HepG2 (cell line): ENCODE data around the gene CSNK1D. TPM values are rescaled to one million over a fixed set of nuclear protein-coding genes. Genes with fewer than 3 reads are reported as not detected.

Experiments
- AGO2 ChIP-seq: fragments of 200-400 bp; formaldehyde crosslinking; optimal IDR thresholded peaks from 2 replicates; pipeline ENCODE3; 2017; ENCODE audit warnings: mild to moderate bottlenecking, low read depth, low read length, moderate library complexity
- AKAP8 ChIP-seq: sonication (generic); formaldehyde crosslinking; IDR thresholded peaks from 2 replicates; pipeline ENCODE4 v1.5.1; 2020; ENCODE audit warnings: mild to moderate bottlenecking, missing genetic modification reagents
- ARID3A ChIP-seq: IDR thresholded peaks from 2 replicates; pipeline ENCODE4 v1.6.1; 2012; ENCODE audit warnings: low read depth, low read length, improper control_type of control experiment
- CENPX ChIP-seq: sonication (generic); formaldehyde crosslinking; IDR thresholded peaks from 2 replicates; pipeline ENCODE4 v1.9.0; 2021; ENCODE audit warnings: mild to moderate bottlenecking, missing genetic modification reagents, moderate library complexity
- E2F5 ChIP-seq: sonication (generic); formaldehyde crosslinking; conservative IDR thresholded peaks from 2 replicates; pipeline ENCODE4 v1.4.0; 2020; ENCODE audit warnings: missing genetic modification reagents
- PCBP1 ChIP-seq: fragments of 200-400 bp; formaldehyde crosslinking; IDR thresholded peaks from 2 replicates; pipeline ENCODE4 v1.6.1; 2017; ENCODE audit warnings: mild to moderate bottlenecking, low read depth, low read length, borderline replicate concordance
- RELA ChIP-seq: sonication (generic); formaldehyde crosslinking; IDR thresholded peaks from 2 replicates; pipeline ENCODE4 v1.4.0; 2020; ENCODE audit warnings: missing genetic modification reagents
- TAF1 ChIP-seq: sonication (generic); formaldehyde crosslinking; IDR thresholded peaks from 2 replicates; pipeline ENCODE4 v1.4.0; 2020; ENCODE audit warnings: missing genetic modification reagents
- ZBED4 ChIP-seq: sonication (generic); formaldehyde crosslinking; IDR thresholded peaks from 2 replicates; pipeline ENCODE4 v1.4.0; 2020; ENCODE audit warnings: missing genetic modification reagents, borderline replicate concordance
- ZNF124 ChIP-seq: sonication (generic); formaldehyde crosslinking; IDR thresholded peaks from 2 replicates; pipeline ENCODE4 v1.4.0; 2020; ENCODE audit warnings: missing genetic modification reagents
- ZNF335 ChIP-seq: sonication (generic); formaldehyde crosslinking; IDR thresholded peaks from 2 replicates; pipeline ENCODE4 v1.4.0; 2020; ENCODE audit warnings: missing genetic modification reagents
- ZNF563 ChIP-seq: sonication (generic); formaldehyde crosslinking; IDR thresholded peaks from 2 replicates; pipeline ENCODE4 v1.8.0; 2022; ENCODE audit warnings: mild to moderate bottlenecking, moderate library complexity, missing genetic modification reagents
- ZNF646 ChIP-seq: sonication (generic); formaldehyde crosslinking; IDR thresholded peaks from 2 replicates; pipeline ENCODE4 v1.9.0; 2021; ENCODE audit warnings: mild to moderate bottlenecking, missing genetic modification reagents
- ZNF749 ChIP-seq: sonication (generic); formaldehyde crosslinking; IDR thresholded peaks from 2 replicates; pipeline ENCODE4 v1.8.0; 2022; ENCODE audit warnings: mild to moderate bottlenecking, missing genetic modification reagents, moderate library complexity, borderline replicate concordance
- ZNF773 ChIP-seq: sonication (generic); formaldehyde crosslinking; IDR thresholded peaks from 2 replicates; pipeline ENCODE4 v1.4.0; 2020; ENCODE audit warnings: missing genetic modification reagents, borderline replicate concordance
- polyA plus RNA-seq, 8 experiments: library from polyadenylated mRNA; depleted of rRNA in 3 of 8; stranded (reverse) in 7 of 8; unstranded in 1 of 8; fragments of >200 nt; fragmentation: Illumina TruSeq in 4 of 8; extraction: Trizol in 4 of 8; gene quantifications; 2 replicates each; pipeline versions ENCODE4 v1.2.1 to v1.2.3, GENCODE V29; 2011 to 2016; ENCODE audit warnings: low read depth in 4 of 8, missing spikeins in 1 of 8, mixed read lengths in 1 of 8; ENCODE audit not compliant: insufficient read depth in 1 of 8
- total RNA-seq, 5 experiments: library from RNA; depleted of rRNA; stranded (reverse); fragments of >200 nt; fragmentation: Illumina TruSeq; extraction: Trizol; gene quantifications; 2 replicates each; pipeline ENCODE4 v1.2.3, GENCODE V29; 2016; ENCODE audit warnings: low read depth in 1 of 5

The CSNK1D gene
- total and polyA plus RNA-seq, 2 of the 13 experiments (the other 11 are each of a cell fraction or from before 2014, with no cell fraction given) = 31.5 to 128 TPM

GRCh38 chr17:82267575-82268379 is 5.7 kb downstream of the CSNK1D start (continued):
- TF ChIP-seq ZNF124 = peak; percentile 92
- no peak for TF ChIP-seq ZNF773 (CRISPR knock-in tag)
- 0 out of 2 replicates have a peak, but pooled peaks have one; percentile 14 for TF ChIP-seq E2F5 (CRISPR knock-in tag)
- peak; percentile 52 for TF ChIP-seq TAF1 (CRISPR knock-in tag)
- peak; percentile 63; the same call in 1 of the 2 replicates for TF ChIP-seq ZNF563
- peak; percentile 91 for TF ChIP-seq AGO2
- no peak; the same call in 1 of the 2 replicates for TF ChIP-seq ZBED4 (CRISPR knock-in tag)
- 0 out of 2 replicates have a peak, but pooled peaks have one; percentile 20 for TF ChIP-seq RELA
- peak; percentile 84 for TF ChIP-seq ZNF335
- peak; percentile 82 for TF ChIP-seq ZNF749 (CRISPR knock-in tag)
- TF ChIP-seq ARID3A = peak; percentile 88
- TF ChIP-seq CENPX (CRISPR knock-in tag) = no peak
- TF ChIP-seq PCBP1 = peak; percentile 45; the same call in 1 of the 2 replicates
- TF ChIP-seq AKAP8 = peak; percentile 8
- no peak for TF ChIP-seq ZNF646 (CRISPR knock-in tag)
